LNCAP (cell line): Measurements from ENCODE around the gene MACF1.

Experiments
- TF ChIP-seq, protein P1 (sequence below): fragments of 450-650 bp; IDR thresholded peaks from 2 replicates; pipeline ENCODE4 v1.5.1; 2017; ENCODE audit warnings: mild to moderate bottlenecking

Gene MACF1

DNA sequence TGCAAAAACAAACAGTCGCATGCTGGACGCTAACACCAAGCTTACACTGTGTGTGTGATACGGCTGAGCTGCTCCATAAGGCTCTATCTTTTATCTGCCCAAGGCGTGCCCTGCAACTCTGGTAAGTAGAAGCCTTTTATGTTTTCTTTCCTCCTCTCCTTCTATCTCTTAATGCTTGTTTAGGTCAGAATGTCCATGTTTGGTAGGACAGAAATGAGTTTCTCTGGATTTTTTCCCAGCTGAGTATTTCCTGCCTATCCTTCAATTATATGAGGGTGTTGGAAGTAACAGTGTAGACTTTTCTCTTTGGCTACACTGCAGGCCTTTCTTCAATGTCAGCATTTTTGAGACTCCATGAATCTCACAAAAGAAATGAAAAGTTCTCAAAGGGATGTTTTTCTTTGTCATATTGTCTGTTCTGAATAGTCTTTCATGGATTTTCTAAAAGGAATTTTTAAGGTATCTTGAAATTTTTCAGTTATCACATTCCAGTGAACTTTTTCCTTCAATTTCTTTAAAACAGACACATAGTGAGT, 124.2 kb downstream of the MACF1 start:
- TF ChIP-seq, protein P1, sequence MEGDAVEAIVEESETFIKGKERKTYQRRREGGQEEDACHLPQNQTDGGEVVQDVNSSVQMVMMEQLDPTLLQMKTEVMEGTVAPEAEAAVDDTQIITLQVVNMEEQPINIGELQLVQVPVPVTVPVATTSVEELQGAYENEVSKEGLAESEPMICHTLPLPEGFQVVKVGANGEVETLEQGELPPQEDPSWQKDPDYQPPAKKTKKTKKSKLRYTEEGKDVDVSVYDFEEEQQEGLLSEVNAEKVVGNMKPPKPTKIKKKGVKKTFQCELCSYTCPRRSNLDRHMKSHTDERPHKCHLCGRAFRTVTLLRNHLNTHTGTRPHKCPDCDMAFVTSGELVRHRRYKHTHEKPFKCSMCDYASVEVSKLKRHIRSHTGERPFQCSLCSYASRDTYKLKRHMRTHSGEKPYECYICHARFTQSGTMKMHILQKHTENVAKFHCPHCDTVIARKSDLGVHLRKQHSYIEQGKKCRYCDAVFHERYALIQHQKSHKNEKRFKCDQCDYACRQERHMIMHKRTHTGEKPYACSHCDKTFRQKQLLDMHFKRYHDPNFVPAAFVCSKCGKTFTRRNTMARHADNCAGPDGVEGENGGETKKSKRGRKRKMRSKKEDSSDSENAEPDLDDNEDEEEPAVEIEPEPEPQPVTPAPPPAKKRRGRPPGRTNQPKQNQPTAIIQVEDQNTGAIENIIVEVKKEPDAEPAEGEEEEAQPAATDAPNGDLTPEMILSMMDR = no peak

- TF ChIP-seq, protein P1 = no peak
Measured at GRCh38 chr1:39331647-39332046, 127.2 kb downstream of the MACF1 start.

GRCh38 chr1:39332291-39332690, 127.8 kb downstream of the MACF1 start:
- TF ChIP-seq, protein P1 = no peak

DNA sequence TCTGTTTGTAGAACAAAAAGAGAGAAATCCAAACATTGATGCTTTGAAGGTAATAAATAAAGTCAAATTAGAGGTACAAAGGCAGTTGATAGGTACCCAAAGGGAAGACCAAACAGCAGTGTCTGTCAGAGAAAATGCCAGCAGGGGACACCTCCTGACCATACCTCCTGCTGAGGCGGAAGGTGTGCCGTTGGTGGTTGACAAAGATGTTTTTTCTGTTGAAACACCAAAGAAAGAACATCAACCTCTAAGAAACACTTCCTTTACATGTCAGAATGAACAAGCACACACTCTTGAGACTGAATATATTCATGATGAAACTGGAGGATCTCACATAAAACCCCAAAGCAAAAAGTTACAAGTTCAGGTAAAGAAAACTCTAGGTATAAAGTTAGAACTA, 128.3 kb downstream of the MACF1 start:
- TF ChIP-seq, protein P1 = no peak

DNA sequence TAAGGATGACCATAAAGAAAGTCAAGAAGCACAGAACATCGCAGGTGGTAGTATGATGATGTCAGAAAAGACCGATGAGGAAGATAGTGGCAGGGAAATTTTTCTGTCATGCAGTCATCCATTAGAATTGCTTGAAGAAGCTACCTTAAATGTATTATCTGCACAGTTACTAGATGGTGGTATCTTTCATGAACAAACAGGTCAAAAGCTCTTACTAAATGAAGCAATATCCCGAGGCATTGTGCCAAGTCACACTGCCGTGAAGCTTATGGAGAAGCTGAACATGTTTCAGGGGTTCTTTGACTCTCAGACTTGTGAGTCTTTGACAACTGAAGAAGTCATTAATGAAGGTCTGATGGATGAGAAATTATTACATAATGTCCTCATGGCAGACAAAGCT, 128.8 kb downstream of the MACF1 start:
- TF ChIP-seq, protein P1 = no peak

DNA sequence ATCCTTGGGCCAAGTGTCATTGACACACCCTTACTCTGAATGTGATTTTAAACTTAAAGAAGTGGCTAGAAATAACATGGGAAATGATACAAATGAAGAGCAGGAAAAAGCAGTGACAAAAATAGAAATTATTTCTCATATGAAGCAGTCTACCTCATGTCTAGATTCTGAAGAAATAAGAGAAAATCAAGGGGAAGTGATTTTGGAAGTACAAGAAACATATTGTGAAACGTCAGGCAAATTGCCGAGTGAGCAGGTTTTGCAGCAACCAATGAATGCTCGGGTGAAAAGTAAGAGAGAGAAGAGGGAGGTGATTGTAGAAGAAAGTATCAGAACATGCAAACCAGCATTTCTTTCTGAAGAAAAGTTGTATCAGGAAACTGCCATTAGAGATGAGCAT, 130.7 kb downstream of the MACF1 start:
- TF ChIP-seq, protein P1 = no peak

DNA sequence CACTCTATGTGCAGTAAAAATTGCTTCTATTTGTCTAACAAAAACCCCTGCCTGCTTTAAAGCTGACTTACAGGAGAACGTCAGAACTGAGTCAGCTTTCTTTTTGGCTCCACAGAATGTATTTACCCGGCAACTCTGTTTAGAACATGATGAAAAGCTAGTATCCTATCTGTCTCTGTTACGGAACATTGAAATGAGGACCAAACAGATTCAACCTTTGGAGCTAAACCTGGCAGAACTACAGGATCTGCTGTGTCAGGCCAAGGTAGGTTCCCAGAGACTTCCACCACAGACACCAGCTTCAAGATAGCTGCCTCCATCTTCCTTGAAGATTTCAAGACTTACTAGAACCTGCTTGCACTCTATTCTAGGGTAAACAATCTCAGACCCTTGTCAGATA, 132.6 kb downstream of the MACF1 start:
- TF ChIP-seq, protein P1 = no peak

- TF ChIP-seq, protein P1 = no peak
Measured at GRCh38 chr1:39342776-39343175, 138.3 kb downstream of the MACF1 start.
